Stimulated activated CD4-positive, alpha-beta T cell treated with anti-CD3 and anti-CD28 coated beads, Interleukin-1b, Interleukin-23, amount 100 ng/mL, for 1 hour (primary cell): Measurements from ENCODE around the gene FAM83B.
"Not testable (repeated sequence)": the region's sequence is repeated elsewhere in the genome, so short reads cannot be mapped to it uniquely, and the experiment has no call there.

Experiments
- DNase-seq, 2 donors: peaks; one replicate each; pipeline ENCODE4 v3.0.0-alpha.2; 2020; ENCODE audit warnings: low read depth in 2 of 2

The FAM83B gene

GRCh38 chr6:54846243-54846856, at the start of gene FAM83B:
TSS of gene FAM83B (plus strand) at chr6:54846771. CDS start at chr6:54870247, 23,476 bp downstream.
- DNase-seq: no peak

GRCh38 chr6:54796918-54797317, 49.7 kb upstream of the FAM83B start:
- not testable (repeated sequence) for DNase-seq

- no peak for DNase-seq
These were observed 46.4 kb upstream of the FAM83B start for GRCh38 chr6:54800050-54800600.

- no peak for DNase-seq
These were observed 45.3 kb upstream of the FAM83B start for GRCh38 chr6:54801244-54801643.

- DNase-seq: no peak
These were observed 44.9 kb upstream of the FAM83B start for GRCh38 chr6:54801669-54802068.

- no peak for DNase-seq
These were observed 43.6 kb upstream of the FAM83B start for GRCh38 chr6:54802775-54803634.

GRCh38 chr6:54805077-54805476, 41.5 kb upstream of the FAM83B start:
- DNase-seq: no peak

- no peak for DNase-seq
These were observed 36.4 kb upstream of the FAM83B start for GRCh38 chr6:54810147-54810546.

- no peak for DNase-seq
These were observed 32.7 kb upstream of the FAM83B start for GRCh38 chr6:54813892-54814291.

GRCh38 chr6:54817236-54817635, 29.3 kb upstream of the FAM83B start:
- DNase-seq: no peak

GRCh38 chr6:54817834-54818233, 28.7 kb upstream of the FAM83B start:
- DNase-seq: no peak

- DNase-seq: not testable (repeated sequence)
These were observed 22.3 kb upstream of the FAM83B start for GRCh38 chr6:54824225-54824624.

GRCh38 chr6:54827010-54827409, 19.6 kb upstream of the FAM83B start:
- no peak for DNase-seq

GRCh38 chr6:54830216-54830615, 16.4 kb upstream of the FAM83B start:
- no peak for DNase-seq

- DNase-seq: no peak
These were observed 11.4 kb upstream of the FAM83B start for GRCh38 chr6:54835176-54835575.

GRCh38 chr6:54846857-54847674, 495 bp downstream of the FAM83B start:
- DNase-seq: no peak

GRCh38 chr6:54847799-54848597, 1.4 kb downstream of the FAM83B start:
- no peak for DNase-seq

GRCh38 chr6:54850114-54850513, 3.5 kb downstream of the FAM83B start:
- no peak for DNase-seq

GRCh38 chr6:54856129-54856528, 9.6 kb downstream of the FAM83B start:
- no peak for DNase-seq

GRCh38 chr6:54860132-54860531, 13.6 kb downstream of the FAM83B start:
- no peak for DNase-seq

GRCh38 chr6:54860739-54861138, 14.2 kb downstream of the FAM83B start:
- DNase-seq: no peak
